Endothelial cell of umbilical vein (primary cell): ENCODE results near the gene EPS15.

Source experiments
- CTCF ChIP-seq, 2 donors: IDR thresholded peaks; 1 replicate in 1 of 2; 2 replicates in 1 of 2; pipeline ENCODE4 v1.5.1; 2011; ENCODE audit warnings: low read length in 2 of 2, mild to moderate bottlenecking in 2 of 2, moderate library complexity in 2 of 2, control low read depth in 1 of 2, inconsistent platforms in 1 of 2, low read depth in 1 of 2; ENCODE audit not compliant: insufficient read depth in 1 of 2; ENCODE audit errors: extremely low read depth in 1 of 2
- EZH2 ChIP-seq: IDR thresholded peaks from 2 replicates; pipeline ENCODE4 v1.6.1; 2012; ENCODE audit warnings: borderline replicate concordance, low read depth, mild to moderate bottlenecking, moderate library complexity, low read length, inconsistent platforms; ENCODE audit not compliant: severe bottlenecking
- GATA2 ChIP-seq: IDR thresholded peaks from 2 replicates; pipeline ENCODE4 v1.7.0; 2011; ENCODE audit warnings: low read depth, mild to moderate bottlenecking, moderate library complexity, mixed read lengths, low read length; ENCODE audit not compliant: insufficient read length, insufficient read depth
- MAX ChIP-seq: IDR thresholded peaks from 2 replicates; pipeline ENCODE4 v1.6.1; 2011; ENCODE audit not compliant: insufficient read depth, insufficient read length
- MYC ChIP-seq: IDR thresholded peaks from one replicate; pipeline ENCODE4 v1.6.1; 2011; ENCODE audit warnings: mild to moderate bottlenecking, low read depth, low read length
- POLR2A ChIP-seq: IDR thresholded peaks from 2 replicates; pipeline ENCODE4 v1.6.1; 2012; ENCODE audit warnings: low read depth, mild to moderate bottlenecking, control low read depth, low read length
- POLR2AphosphoS5 ChIP-seq: IDR thresholded peaks from 2 replicates; pipeline ENCODE4 v1.6.1; 2012; ENCODE audit warnings: low read depth, mild to moderate bottlenecking, control low read depth, low read length, moderate library complexity; ENCODE audit not compliant: insufficient read depth

- no peak for TF ChIP-seq CTCF (IDR thresholded peaks at IDR 0.05; ENCODE audit: extremely low read depth in 1 of 2, insufficient read depth in 1 of 2, low read depth in 1 of 2, low read length in 2 of 2)
- TF ChIP-seq EZH2 = no peak
- TF ChIP-seq GATA2 = no peak
- no peak for TF ChIP-seq MYC
- no peak for TF ChIP-seq MAX
- TF ChIP-seq POLR2A = no peak
- no peak for TF ChIP-seq POLR2AphosphoS5
Measured at GRCh38 chr1:51509773-51510172, 9.3 kb downstream of the EPS15 start.
